HL-60 (cell line): Measurements from ENCODE around the gene CCT2.

Experiments
- DNase-seq, 2 experiments: peaks; one replicate each; pipeline ENCODE4 v3.0.0-alpha.2; 2010 to 2020; ENCODE audit warnings: low read depth in 1 of 2, low spot score in 1 of 2
- H3K27ac ChIP-seq: fragments of 250-450 bp; sonication (Bioruptor Pico); replicated peaks from 2 replicates; pipeline ENCODE4 v1.5.1; 2020; ENCODE audit warnings: mild to moderate bottlenecking, moderate library complexity
- H3K27me3 ChIP-seq: fragments of 250-450 bp; sonication (Bioruptor Pico); 2 replicates; pipeline ENCODE4 v1.5.1; 2021; ENCODE audit warnings: mild to moderate bottlenecking, moderate library complexity; ENCODE audit not compliant: insufficient read depth, poor library complexity, severe bottlenecking
- H3K4me3 ChIP-seq: replicated peaks from 2 replicates; pipeline ENCODE4 v1.5.1; 2011; ENCODE audit warnings: mild to moderate bottlenecking, control low read depth, low read length; ENCODE audit not compliant: insufficient read depth
- GABPA ChIP-seq: IDR thresholded peaks from 2 replicates; pipeline ENCODE4 v1.6.1; 2012; ENCODE audit warnings: low read depth
- POLR2AphosphoS5 ChIP-seq: IDR thresholded peaks from 2 replicates; pipeline ENCODE4 v1.6.1; 2012; ENCODE audit warnings: low read depth
- REST ChIP-seq: IDR thresholded peaks from 2 replicates; pipeline ENCODE4 v1.6.1; 2012; ENCODE audit warnings: low read depth; ENCODE audit not compliant: insufficient replicate concordance
- SPI1 ChIP-seq: IDR thresholded peaks from 2 replicates; pipeline ENCODE4 v1.6.1; 2012; ENCODE audit warnings: low read depth, mild to moderate bottlenecking, borderline replicate concordance
- TF ChIP-seq, protein P1 (sequence below): IDR thresholded peaks from one replicate; pipeline ENCODE4 v1.5.1; 2011; ENCODE audit warnings: low read length, control low read depth, inconsistent platforms; ENCODE audit not compliant: insufficient read depth

CCT2 gene

GRCh38 chr12:69578283-69578682 lies 7.0 kb upstream of the CCT2 start:
- no peak overlapping the region for H3K4me3 ChIP-seq
- no peak for DNase-seq
- H3K27me3 ChIP-seq = no peaks in the 10 kb centered on the region
- no peak overlapping the region for H3K27ac ChIP-seq
- TF ChIP-seq SPI1 (peak; percentile 80; the same call in 1 of the 2 replicates), REST (no peak)

DNA sequence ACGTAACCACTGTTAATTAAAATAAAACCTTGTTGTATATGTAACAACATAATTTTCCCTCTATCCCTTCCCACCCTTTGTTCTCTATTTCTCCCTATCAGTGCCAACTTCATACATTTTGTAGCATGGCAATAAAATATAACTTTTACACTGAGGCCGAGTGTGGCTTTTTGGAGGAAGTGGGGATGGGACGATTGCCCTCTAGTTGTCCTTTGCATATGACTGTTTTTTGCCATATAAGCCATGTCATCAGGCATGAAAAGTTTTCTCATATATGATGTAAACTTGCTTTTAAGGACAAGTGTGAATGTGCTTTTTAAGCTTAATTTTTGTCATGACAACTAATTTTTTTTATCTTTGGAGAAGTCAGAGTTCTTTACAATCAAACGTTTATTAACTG lies 6.2 kb upstream of the CCT2 start:
- Histone ChIP-seq H3K27ac (no peak overlapping the region), H3K27me3 (no peaks in the 10 kb centered on the region), H3K4me3 (no peak overlapping the region)
- no peak for DNase-seq
- TF ChIP-seq GABPA (no peak), POLR2AphosphoS5 (no peak), SPI1 (peak; percentile 41; the same call in 1 of the 2 replicates), REST (no peak)
- TF ChIP-seq, protein P1, sequence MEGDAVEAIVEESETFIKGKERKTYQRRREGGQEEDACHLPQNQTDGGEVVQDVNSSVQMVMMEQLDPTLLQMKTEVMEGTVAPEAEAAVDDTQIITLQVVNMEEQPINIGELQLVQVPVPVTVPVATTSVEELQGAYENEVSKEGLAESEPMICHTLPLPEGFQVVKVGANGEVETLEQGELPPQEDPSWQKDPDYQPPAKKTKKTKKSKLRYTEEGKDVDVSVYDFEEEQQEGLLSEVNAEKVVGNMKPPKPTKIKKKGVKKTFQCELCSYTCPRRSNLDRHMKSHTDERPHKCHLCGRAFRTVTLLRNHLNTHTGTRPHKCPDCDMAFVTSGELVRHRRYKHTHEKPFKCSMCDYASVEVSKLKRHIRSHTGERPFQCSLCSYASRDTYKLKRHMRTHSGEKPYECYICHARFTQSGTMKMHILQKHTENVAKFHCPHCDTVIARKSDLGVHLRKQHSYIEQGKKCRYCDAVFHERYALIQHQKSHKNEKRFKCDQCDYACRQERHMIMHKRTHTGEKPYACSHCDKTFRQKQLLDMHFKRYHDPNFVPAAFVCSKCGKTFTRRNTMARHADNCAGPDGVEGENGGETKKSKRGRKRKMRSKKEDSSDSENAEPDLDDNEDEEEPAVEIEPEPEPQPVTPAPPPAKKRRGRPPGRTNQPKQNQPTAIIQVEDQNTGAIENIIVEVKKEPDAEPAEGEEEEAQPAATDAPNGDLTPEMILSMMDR = no peak

- no peak for DNase-seq
- H3K4me3 ChIP-seq = no peak overlapping the region
- H3K27me3 ChIP-seq = no peaks in the 10 kb centered on the region
- no peak overlapping the region for H3K27ac ChIP-seq
- TF ChIP-seq GABPA (no peak), POLR2AphosphoS5 (no peak), REST (no peak), SPI1 (no peak)
- TF ChIP-seq, protein P1 = no peak
Measured at GRCh38 chr12:69580074-69580473, 5.2 kb upstream of the CCT2 start.
